BJ (cell line): ENCODE measurements around the gene REG3A. TPM values are rescaled to one million over a fixed set of nuclear protein-coding genes. Genes with fewer than 3 reads are reported as not detected.

Source experiments
- CTCF ChIA-PET: fragments of 350-600 bp; formaldehyde crosslinking; extraction: SDS; loops from one replicate; lab custom pipeline; 2021; ENCODE audit warnings: antibody characterized with exemption, inconsistent platforms; lab: Yijun Ruan, JAX
- POLR2A ChIA-PET: fragments of 300-600 bp; sonication (Branson Sonifier 250); formaldehyde crosslinking; extraction: SDS; loops from one replicate; lab custom pipeline; 2021; ENCODE audit warnings: antibody characterized with exemption; lab: Charles Lee
- DNase-seq: peaks from one replicate; pipeline ENCODE4 v3.0.0-alpha.2; 2011; ENCODE audit warnings: low read depth
- H3K27me3 ChIP-seq: 2 replicates; pipeline ENCODE4 v1.6.0; 2011; ENCODE audit warnings: low read length; ENCODE audit not compliant: control insufficient read depth, insufficient read depth
- H3K36me3 ChIP-seq: 2 replicates; pipeline ENCODE4 v1.5.1; 2011; ENCODE audit warnings: low read length; ENCODE audit not compliant: control insufficient read depth, insufficient read depth
- H3K4me3 ChIP-seq: 2 replicates; pipeline ENCODE4 v1.5.1; 2011; ENCODE audit warnings: low read depth, mild to moderate bottlenecking, control low read depth, low read length
- polyA plus RNA-seq: library from polyadenylated mRNA; depleted of rRNA; stranded (reverse); fragments of >200 nt; gene quantifications from 2 replicates; pipeline ENCODE4 v1.2.3, GENCODE V29; 2011
- TF ChIP-seq, protein P1 (sequence below): IDR thresholded peaks from 2 replicates; pipeline ENCODE4 v1.5.1; 2011; ENCODE audit warnings: low read depth, mild to moderate bottlenecking, control low read depth, inconsistent platforms, low read length, moderate library complexity; ENCODE audit not compliant: insufficient read depth

REG3A gene
- polyA plus RNA-seq, 1 experiment: not detected

DNA sequence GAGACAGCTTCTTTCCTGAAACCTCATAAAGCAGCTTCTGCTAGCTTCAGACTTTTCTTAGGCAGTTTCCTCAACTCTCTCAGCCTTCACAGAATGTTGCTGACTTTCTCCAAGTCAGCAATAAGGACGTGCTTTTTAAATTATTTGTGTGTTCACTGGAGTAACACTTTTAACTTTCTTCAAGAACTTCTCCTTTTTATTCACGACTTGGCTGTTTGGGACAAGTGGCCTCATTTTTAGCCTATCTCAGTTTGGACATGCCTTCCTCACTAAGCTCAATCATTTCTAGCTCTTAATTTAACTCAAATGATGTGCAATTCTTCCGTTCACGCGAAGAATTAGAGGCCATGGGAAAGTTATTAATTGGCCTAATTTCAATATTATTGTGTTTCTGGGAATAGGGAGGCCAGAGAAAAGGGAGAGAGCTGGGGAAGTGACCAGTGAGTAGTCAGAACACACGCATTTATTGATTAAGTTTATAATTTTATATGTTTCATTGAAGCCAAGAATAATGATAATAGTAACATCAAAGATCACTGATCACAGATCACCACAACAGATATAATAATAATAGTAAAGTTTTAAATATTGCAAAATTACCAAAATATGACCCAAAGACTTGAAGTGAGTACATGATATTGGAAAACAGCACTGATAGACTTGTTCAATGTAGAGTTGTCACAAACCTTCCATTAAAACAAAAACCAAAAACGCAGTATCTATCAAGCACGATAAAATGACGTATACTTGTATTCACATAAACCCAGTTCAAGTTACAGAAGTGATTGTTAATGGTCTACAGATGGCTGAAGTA lies 34.4 kb downstream of the REG3A start:
- POLR2A ChIA-PET: no interaction called here
- Histone ChIP-seq H3K4me3 (no peak overlapping the region), H3K27me3 (no peaks in the 10 kb centered on the region), H3K36me3 (no peaks in the 10 kb centered on the region)
- CTCF ChIA-PET: no interaction called here
- TF ChIP-seq, protein P1, sequence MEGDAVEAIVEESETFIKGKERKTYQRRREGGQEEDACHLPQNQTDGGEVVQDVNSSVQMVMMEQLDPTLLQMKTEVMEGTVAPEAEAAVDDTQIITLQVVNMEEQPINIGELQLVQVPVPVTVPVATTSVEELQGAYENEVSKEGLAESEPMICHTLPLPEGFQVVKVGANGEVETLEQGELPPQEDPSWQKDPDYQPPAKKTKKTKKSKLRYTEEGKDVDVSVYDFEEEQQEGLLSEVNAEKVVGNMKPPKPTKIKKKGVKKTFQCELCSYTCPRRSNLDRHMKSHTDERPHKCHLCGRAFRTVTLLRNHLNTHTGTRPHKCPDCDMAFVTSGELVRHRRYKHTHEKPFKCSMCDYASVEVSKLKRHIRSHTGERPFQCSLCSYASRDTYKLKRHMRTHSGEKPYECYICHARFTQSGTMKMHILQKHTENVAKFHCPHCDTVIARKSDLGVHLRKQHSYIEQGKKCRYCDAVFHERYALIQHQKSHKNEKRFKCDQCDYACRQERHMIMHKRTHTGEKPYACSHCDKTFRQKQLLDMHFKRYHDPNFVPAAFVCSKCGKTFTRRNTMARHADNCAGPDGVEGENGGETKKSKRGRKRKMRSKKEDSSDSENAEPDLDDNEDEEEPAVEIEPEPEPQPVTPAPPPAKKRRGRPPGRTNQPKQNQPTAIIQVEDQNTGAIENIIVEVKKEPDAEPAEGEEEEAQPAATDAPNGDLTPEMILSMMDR: no peak
- DNase-seq: no peak

DNA sequence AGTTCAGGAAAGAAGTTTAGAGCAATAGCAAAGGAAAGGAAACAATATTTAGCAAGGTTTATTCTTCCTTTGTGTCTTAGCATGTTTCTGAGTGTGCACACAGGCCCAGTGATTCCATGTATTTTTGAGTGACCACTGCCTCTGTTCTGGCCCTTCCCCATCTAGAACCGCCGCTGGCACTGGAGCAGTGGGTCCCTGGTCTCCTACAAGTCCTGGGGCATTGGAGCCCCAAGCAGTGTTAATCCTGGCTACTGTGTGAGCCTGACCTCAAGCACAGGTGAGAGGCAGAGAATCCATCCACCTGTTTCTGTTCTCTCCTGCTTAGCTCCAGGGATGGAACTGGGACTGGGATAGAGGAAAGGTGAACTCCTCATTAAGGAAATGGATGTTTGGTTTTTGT lies 36.9 kb downstream of the REG3A start:
- ChIA-PET POLR2A (no interaction called here), CTCF (no interaction called here)
- TF ChIP-seq, protein P1: no peak
- no peak overlapping the region for H3K4me3 ChIP-seq
- DNase-seq: no peak
- H3K36me3 ChIP-seq: no peaks in the 10 kb centered on the region
- H3K27me3 ChIP-seq: no peaks in the 10 kb centered on the region

DNA sequence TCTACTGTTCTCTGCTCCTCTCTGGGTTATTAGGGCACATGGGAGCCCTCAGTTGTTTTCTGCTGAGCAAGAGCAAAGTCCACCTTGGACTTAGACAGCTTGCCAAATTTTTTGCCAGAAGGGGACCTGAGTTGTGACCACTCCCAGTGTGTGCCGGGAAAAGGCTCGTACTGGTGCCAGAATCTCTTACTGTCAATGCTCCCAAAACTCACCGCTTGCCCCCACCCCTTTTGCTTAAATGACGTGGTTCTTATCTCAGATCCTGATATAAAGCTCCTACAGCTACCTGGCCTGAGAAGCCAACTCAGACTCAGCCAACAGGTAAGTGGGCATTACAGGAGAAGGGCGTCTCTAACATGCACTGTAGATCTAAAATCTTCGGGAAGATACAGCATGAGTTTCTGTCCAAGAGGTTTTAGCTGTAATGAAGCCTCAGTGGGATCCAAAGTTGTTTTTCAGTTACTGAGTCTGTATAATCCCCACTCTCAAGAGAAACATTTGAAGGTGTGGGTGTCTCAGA lies 39.3 kb downstream of the REG3A start, which contains the start of gene REG1A:
REG1A (plus strand) TSS at position 295 of the 520 bp plus-strand sequence. CDS start 374 bp downstream, outside the sequence.
- Histone ChIP-seq H3K27me3 (no peaks in the 10 kb centered on the region), H3K36me3 (no peaks in the 10 kb centered on the region), H3K4me3 (no peak within 1 kb of the TSS)
- ChIA-PET POLR2A (no interaction called here), CTCF (no interaction called here)
- TF ChIP-seq, protein P1: no peak
- no peak for DNase-seq

DNA sequence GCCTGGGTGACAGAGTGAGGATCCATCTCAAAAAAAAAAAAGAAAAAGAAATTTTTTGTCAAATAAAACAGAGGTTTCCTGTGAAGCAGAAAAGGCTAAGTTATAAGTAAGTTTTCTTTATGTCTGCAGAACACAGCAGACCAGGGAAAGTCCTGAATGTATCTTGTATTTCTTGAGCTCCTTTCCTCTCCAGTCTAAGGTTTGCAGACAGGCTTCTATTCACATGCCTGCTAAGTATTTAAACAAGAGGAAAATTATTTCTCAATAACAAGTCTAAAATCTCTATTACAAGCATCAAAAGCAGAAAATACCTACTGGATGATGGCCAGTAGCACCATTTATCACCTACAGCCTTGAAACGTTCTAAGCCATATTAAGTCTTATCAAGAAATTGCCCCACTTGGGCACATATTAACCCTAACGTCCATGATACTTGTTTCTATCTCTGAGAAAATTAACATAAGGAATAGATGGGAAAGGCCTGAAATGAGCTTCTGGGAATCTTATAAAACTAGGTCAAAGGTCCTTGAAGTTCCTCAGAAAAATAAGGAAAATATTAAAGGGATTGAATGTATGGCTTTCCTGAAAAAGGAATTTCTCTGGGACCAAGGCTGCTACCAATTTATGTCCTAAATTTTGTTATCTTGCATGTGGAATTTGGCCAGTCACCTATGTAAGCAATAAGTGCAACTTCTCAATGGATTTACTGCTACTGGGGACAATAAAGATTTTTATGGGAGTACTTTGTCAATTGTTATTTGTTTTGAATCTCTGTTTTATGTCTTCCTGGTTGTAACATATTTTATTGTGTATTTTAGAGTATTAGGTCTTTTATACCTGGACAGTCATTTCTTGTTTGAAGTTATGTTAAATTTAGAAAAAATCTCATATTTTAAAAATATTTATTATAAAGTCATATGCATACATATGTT lies 42.3 kb downstream of the REG3A start:
- POLR2A ChIA-PET: no interaction called here
- H3K36me3 ChIP-seq: no peaks in the 10 kb centered on the region
- TF ChIP-seq, protein P1: no peak
- no peak overlapping the region for H3K4me3 ChIP-seq
- H3K27me3 ChIP-seq: no peaks in the 10 kb centered on the region
- DNase-seq: no peak
- CTCF ChIA-PET: no interaction called here
